ENCODE data around the gene STARD3. TPM values are rescaled to one million over a fixed set of nuclear protein-coding genes. Genes with fewer than 3 reads are reported as not detected.

STARD3 gene
- total and polyA plus RNA-seq, 2 of the 13 experiments (the other 11 are each of a cell fraction or from before 2014, with no cell fraction given), result 34.6 to 100 TPM

GRCh38 chr17:39591958-39592954, 44.7 kb upstream of the STARD3 start (continued):
- TF ChIP-seq E2F5 (CRISPR knock-in tag; conservative IDR thresholded peaks at IDR 0.05) (peak; percentile 63; the same call in 1 of the 2 replicates), KLF6 (CRISPR knock-in tag; IDR thresholded peaks at IDR 0.05) (peak; percentile 96), MBNL3 (CRISPR knock-in tag; conservative IDR thresholded peaks at IDR 0.05) (no peak), ATF2 (CRISPR knock-in tag; IDR thresholded peaks at IDR 0.05) (0 out of 2 replicates have a peak, but pooled peaks have one; percentile 26), MIER2 (CRISPR knock-in tag; IDR thresholded peaks at IDR 0.05) (peak; percentile 98), ZNF232 (CRISPR knock-in tag; IDR thresholded peaks at IDR 0.05; ENCODE audit: borderline replicate concordance) (no peak; the same call in 1 of the 2 replicates), SMAD3 (CRISPR knock-in tag; IDR thresholded peaks at IDR 0.05) (peak; percentile 73; the same call in 1 of the 2 replicates), SCMH1 (CRISPR knock-in tag; IDR thresholded peaks at IDR 0.05; ENCODE audit: borderline replicate concordance) (no peak), CBX5 (CRISPR knock-in tag; IDR thresholded peaks at IDR 0.05; ENCODE audit: borderline replicate concordance) (no peak), SNAPC2 (CRISPR knock-in tag; IDR thresholded peaks at IDR 0.05) (no peak), ZNF432 (CRISPR knock-in tag; IDR thresholded peaks at IDR 0.05; ENCODE audit: borderline replicate concordance) (no peak), ZNF570 (CRISPR knock-in tag; IDR thresholded peaks at IDR 0.05; ENCODE audit: borderline replicate concordance) (no peak), TEF (CRISPR knock-in tag; IDR thresholded peaks at IDR 0.05) (0 out of 2 replicates have a peak, but pooled peaks have one; percentile 44), TERF1 (CRISPR knock-in tag; IDR thresholded peaks at IDR 0.05) (no peak), NKX3-1 (CRISPR knock-in tag; IDR thresholded peaks at IDR 0.05) (0 out of 2 replicates have a peak, but pooled peaks have one; percentile 54), BORCS8-MEF2B (CRISPR knock-in tag; IDR thresholded peaks at IDR 0.05) (peak; percentile 53; the same call in 1 of the 2 replicates), KLF9 (CRISPR knock-in tag; IDR thresholded peaks at IDR 0.05; ENCODE audit: low read depth) (0 out of 2 replicates have a peak, but pooled peaks have one; percentile 51), ZNF558 (CRISPR knock-in tag; IDR thresholded peaks at IDR 0.05; ENCODE audit: borderline replicate concordance) (peak; percentile 69; the same call in 1 of the 2 replicates), FOXC1 (CRISPR knock-in tag; IDR thresholded peaks at IDR 0.05; ENCODE audit: borderline replicate concordance) (no peak), ZNF746 (CRISPR knock-in tag; IDR thresholded peaks at IDR 0.05) (no peak), ZNF724P (CRISPR knock-in tag; IDR thresholded peaks at IDR 0.05; ENCODE audit: borderline replicate concordance) (no peak), FOXA1 (IDR thresholded peaks at IDR 0.05) (no peak), FOXA1 (CRISPR knock-in tag; IDR thresholded peaks at IDR 0.05) (no peak)

Data from HepG2 (cell line).